ENCODE data around the gene SLX4.

SLX4 gene

DNA sequence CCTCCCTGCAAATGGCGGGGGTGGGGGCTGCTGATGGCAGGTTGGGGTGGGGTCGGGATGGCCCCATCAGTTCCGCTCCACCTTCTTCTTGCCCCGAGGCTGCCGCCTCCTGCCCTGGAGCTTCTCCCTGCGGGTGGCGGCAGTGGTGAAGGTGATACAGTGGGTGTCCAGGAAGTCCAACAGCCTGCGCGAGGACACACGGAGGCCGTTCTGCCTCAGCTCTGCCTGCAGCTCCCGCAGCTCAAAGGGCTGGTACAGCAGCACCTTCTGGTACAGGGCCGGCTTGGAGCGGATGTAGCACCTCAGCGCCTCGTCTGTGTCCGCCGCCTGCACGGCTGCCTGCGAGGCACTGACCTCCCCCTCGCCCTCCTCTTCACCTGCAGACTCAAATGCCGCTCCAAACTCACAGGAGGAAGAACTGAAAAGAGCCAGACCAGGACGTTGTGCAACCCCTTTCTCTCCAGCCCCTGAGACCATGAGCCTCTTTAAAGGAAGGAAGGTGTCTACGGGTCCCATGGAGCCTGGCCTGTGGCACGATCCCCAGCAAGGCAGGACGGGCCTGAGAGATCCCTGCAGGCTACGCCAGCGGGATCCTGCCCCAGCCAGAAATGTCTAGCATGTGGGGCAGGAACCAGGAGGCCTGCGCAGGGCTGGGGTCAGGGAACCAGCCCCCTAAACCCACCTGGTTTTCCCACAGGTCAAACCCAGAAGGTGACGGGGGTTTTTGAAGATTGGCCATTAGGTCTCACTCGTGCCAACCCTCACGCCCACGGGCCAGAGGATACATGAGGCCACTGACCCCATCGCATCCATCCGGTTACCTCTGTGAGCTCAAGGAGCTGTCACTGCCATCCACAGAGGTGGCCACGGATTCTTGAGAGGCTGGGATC lies 28.9 kb downstream of the SLX4 start:
- Histone ChIP-seq H3K4me3 (no peak overlapping the region), H3K9ac (ENCODE audit: insufficient read length) (no peak overlapping the region), H3K27ac (no peak overlapping the region), H3K9me3 (ENCODE audit: low read depth, low read length) (no peaks in the 10 kb centered on the region), H3K36me3 (ENCODE audit: insufficient read depth, low read length) (no peaks in the 10 kb centered on the region)
- DNase-seq (ENCODE audit: low read depth, low spot score) = no peak
- no peak for TF ChIP-seq EZH2 (IDR thresholded peaks at IDR 0.05)

DNA sequence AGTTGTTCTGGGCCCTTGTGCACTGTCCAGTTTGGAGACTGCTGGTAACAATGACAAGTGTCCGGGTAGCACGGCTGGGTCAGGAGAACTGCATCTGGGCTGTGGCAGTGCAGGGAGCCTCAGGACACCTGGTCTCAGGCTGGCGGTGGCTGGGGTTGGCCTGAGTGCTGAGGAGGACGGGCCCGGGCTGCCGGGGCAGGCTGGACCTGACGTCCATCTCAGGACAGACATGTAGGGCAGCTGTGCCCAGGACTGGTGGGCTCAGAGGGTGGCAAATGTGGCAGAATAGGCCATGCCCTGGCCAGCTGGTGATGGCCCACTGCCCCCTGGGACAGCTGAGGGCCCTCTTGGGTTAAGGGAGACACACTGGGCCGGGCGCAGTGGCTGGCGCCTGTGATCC lies 30.0 kb downstream of the SLX4 start:
- Histone ChIP-seq H3K9ac (ENCODE audit: insufficient read length) (no peak overlapping the region), H3K27ac (no peak overlapping the region), H3K36me3 (ENCODE audit: insufficient read depth, low read length) (no peaks in the 10 kb centered on the region), H3K9me3 (ENCODE audit: low read depth, low read length) (no peaks in the 10 kb centered on the region), H3K4me3 (no peak overlapping the region)
- DNase-seq (ENCODE audit: low read depth, low spot score) = no peak
- TF ChIP-seq EZH2 (IDR thresholded peaks at IDR 0.05) = no peak
- TF ChIP-seq POLR2AphosphoS5 (IDR thresholded peaks at IDR 0.05; ENCODE audit: borderline replicate concordance, low read depth, low read length) = no peak
- no peak for TF ChIP-seq FOXP2 (optimal IDR thresholded peaks at IDR 0.05; ENCODE audit: control extremely low read depth, extremely low read length, insufficient read depth)

DNA sequence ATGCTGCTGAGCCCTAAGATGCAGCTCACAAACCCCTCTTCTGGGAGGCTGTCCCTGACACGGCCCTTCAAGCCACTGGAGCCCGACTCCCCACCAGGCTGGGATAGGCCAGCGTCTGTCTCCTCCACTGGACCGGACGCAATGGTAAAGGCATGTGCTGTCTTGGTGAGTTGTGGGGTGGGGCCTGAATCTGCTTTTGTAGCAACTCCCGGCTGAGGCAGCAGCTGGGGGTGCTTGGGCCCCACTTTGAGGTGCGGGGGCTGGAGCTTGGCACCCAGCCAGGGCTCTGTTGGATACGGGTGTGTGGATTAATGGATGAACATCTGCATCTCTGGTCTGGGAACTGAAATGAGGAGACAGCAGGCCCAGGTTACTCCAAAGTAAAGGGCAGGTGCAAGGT lies 30.7 kb downstream of the SLX4 start:
- DNase-seq (ENCODE audit: low read depth, low spot score) = no peak
- TF ChIP-seq EZH2 (IDR thresholded peaks at IDR 0.05) (no peak), FOXP2 (optimal IDR thresholded peaks at IDR 0.05; ENCODE audit: control extremely low read depth, extremely low read length, insufficient read depth) (no peak), POLR2AphosphoS5 (IDR thresholded peaks at IDR 0.05; ENCODE audit: borderline replicate concordance, low read depth, low read length) (no peak)
- no peak overlapping the region for H3K9ac ChIP-seq (ENCODE audit: insufficient read length)
- H3K9me3 ChIP-seq (ENCODE audit: low read depth, low read length) = no peaks in the 10 kb centered on the region
- no peak overlapping the region for H3K4me3 ChIP-seq
- H3K36me3 ChIP-seq (ENCODE audit: insufficient read depth, low read length) = no peaks in the 10 kb centered on the region
- peak overlapping the region; percentile 19; the same call in 1 of the 2 replicates for H3K27ac ChIP-seq

DNA sequence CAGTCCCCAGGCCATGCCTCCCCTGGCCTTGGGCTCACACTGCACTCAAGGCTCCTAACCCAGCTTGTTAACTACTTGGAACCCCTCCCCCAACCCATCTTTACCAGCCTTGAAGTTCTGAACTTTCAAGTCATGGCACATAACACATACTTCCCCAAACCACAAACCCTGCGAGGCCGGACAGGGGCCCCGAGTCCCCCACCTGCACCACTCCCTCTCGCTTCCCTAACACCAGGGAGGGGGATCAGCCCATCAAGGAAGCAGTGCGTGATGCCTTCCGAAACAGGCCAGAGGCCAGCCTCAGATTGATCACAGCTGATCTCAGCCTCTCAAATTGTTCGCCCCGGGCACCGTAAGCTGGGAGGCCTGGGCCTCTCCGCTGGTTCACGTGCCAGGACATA lies 31.2 kb downstream of the SLX4 start:
- peak overlapping the region; percentile 31; the same call in 1 of the 2 replicates for H3K27ac ChIP-seq
- H3K9ac ChIP-seq (ENCODE audit: insufficient read length) = no peak overlapping the region

DNA sequence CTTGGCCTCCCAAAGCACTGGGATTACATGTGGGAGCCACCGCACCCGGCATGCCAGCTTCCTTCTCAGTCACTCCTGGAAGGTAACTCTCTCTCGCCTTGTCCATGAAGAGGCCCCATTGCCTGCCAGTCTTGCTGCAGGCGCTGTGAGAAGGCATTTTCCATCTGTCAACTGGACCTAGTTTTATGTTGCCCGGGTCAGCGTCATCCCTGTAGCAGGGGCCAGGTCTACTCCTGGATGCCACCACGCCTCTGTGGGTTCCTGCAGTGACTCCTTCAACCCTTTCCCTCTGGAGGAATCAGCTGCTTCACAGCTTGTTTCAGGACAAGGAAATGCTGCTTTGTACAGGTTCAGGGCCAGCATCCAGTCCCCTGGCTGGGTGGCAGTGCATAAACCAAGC lies 31.6 kb downstream of the SLX4 start:
- Histone ChIP-seq H3K36me3 (ENCODE audit: insufficient read depth, low read length) (no peaks in the 10 kb centered on the region), H3K9me3 (ENCODE audit: low read depth, low read length) (no peaks in the 10 kb centered on the region), H3K27ac (0 out of 2 replicates have a peak overlapping the region, but pooled peaks have one; percentile 31), H3K4me3 (no peak overlapping the region), H3K9ac (ENCODE audit: insufficient read length) (no peak overlapping the region)
- TF ChIP-seq EZH2 (IDR thresholded peaks at IDR 0.05) (no peak), POLR2AphosphoS5 (IDR thresholded peaks at IDR 0.05; ENCODE audit: borderline replicate concordance, low read depth, low read length) (no peak), FOXP2 (optimal IDR thresholded peaks at IDR 0.05; ENCODE audit: control extremely low read depth, extremely low read length, insufficient read depth) (no peak)
- no peak for DNase-seq (ENCODE audit: low read depth, low spot score)

More for the DNA sequence above, 31.2 kb downstream of the SLX4 start:
- Histone ChIP-seq H3K36me3 (ENCODE audit: insufficient read depth, low read length) (no peaks in the 10 kb centered on the region), H3K9me3 (ENCODE audit: low read depth, low read length) (no peaks in the 10 kb centered on the region), H3K4me3 (no peak overlapping the region)
- TF ChIP-seq EZH2 (IDR thresholded peaks at IDR 0.05) = no peak
- no peak for TF ChIP-seq FOXP2 (optimal IDR thresholded peaks at IDR 0.05; ENCODE audit: control extremely low read depth, extremely low read length, insufficient read depth)
- TF ChIP-seq POLR2AphosphoS5 (IDR thresholded peaks at IDR 0.05; ENCODE audit: borderline replicate concordance, low read depth, low read length) = no peak
- no peak for DNase-seq (ENCODE audit: low read depth, low spot score)

DNA sequence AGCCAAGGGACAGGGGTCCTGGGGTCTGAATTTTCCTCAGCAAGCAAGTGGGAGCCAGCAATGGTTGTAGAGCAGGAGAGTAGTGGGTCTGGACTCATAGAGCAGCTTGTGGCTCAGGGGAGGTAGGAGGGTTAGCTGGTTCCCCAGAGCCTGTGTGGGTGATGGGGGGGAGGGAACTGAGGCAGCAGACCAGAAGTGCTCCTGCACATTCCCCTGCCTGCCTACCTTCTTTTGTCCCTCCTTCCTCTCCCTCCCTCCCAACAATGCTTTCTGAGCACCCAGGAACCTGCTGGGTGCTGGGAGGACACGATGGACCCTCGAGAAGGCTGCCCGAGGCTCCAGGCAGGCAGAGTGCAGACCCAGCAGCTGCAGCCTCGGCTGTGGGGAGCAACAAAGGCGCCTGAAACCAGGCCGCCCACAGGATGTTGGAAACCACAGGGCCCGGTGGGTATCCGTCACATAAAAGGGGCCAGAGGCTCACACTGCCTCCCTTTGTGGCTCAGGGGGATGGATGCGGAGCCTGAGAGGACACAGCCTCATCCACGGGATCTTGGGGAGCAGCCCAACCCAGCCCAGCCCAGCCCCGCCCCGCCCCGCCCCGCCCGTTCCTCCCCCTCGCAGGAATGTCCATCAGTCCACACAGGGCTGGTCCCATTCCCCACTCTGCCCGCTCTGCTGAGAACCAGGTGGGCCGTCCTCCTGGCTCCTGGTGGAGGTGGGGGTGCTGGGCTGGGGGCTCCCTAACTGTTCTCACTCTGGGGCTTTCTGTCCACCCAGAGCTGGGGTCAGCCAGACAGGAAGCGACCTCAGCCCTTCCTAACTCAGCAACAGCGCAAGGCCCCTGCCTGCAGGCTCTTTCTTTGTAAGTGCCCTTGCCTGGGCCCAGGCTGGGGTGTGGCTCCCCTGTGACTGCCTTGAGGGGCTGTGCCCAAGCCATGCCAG lies 32.5 kb downstream of the SLX4 start:
- Histone ChIP-seq H3K36me3 (ENCODE audit: insufficient read depth, low read length) (no peaks in the 10 kb centered on the region), H3K9ac (ENCODE audit: insufficient read length) (no peak overlapping the region), H3K9me3 (ENCODE audit: low read depth, low read length) (no peaks in the 10 kb centered on the region), H3K4me3 (no peak overlapping the region), H3K27ac (no peak overlapping the region)
- DNase-seq (ENCODE audit: low read depth, low spot score) = no peak
- TF ChIP-seq FOXP2 (optimal IDR thresholded peaks at IDR 0.05; ENCODE audit: control extremely low read depth, extremely low read length, insufficient read depth) = no peak
- no peak for TF ChIP-seq POLR2AphosphoS5 (IDR thresholded peaks at IDR 0.05; ENCODE audit: borderline replicate concordance, low read depth, low read length)
- TF ChIP-seq EZH2 (IDR thresholded peaks at IDR 0.05) = no peak

DNA sequence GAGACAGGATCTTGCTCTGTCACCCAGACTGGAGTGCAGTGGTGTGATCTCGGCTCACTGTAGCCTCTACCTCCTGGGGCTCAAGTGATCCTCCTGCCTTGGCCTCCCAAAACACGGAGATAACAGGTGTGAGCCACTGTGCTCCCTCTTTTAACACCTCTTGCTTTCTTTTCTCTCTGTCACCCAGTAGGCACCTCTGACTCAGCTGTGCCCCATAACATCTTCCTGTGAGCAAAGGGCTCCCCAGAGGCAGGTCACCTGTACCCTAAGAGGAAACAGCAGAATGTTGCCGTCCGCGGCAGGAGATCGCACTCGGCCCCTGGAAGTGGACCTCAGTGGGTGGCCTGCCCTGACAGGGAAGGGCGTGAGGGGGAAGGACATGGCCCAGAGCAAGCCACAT lies 33.3 kb downstream of the SLX4 start:
- Histone ChIP-seq H3K4me3 (no peak overlapping the region), H3K27ac (no peak overlapping the region), H3K36me3 (ENCODE audit: insufficient read depth, low read length) (no peaks in the 10 kb centered on the region), H3K9ac (ENCODE audit: insufficient read length) (no peak overlapping the region), H3K9me3 (ENCODE audit: low read depth, low read length) (no peaks in the 10 kb centered on the region)
- DNase-seq (ENCODE audit: low read depth, low spot score) = no peak
- TF ChIP-seq POLR2AphosphoS5 (IDR thresholded peaks at IDR 0.05; ENCODE audit: borderline replicate concordance, low read depth, low read length) = no peak
- no peak for TF ChIP-seq FOXP2 (optimal IDR thresholded peaks at IDR 0.05; ENCODE audit: control extremely low read depth, extremely low read length, insufficient read depth)
- no peak for TF ChIP-seq EZH2 (IDR thresholded peaks at IDR 0.05)

DNA sequence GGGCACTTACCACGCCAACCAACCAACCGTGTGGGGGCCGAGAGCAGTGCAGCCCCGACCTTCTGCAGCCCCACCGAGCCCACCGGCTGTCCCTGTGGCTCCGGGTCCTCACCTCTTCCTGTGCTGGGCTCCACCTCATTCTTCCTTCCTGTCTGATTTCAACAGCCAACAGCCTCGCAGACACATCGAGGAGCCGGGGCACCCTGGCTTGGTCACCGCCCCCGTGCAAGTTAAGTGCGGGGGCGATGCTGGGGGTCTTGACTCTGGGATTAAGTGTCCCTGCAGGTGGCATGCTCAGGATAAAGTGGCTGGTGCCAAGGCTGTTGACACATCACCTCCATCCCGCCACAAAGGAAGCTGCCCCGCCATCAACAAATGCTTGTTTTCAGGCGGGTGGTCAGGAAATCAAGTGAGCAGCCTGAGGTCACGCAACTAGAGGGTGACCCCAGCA lies 34.1 kb downstream of the SLX4 start, which contains the start of gene NLRC3:
TSS of gene NLRC3 (minus strand) at position 102 of the 451 bp plus-strand sequence. CDS start 12,367 bp downstream, outside the sequence.
- no peak for TF ChIP-seq EZH2 (IDR thresholded peaks at IDR 0.05)
- TF ChIP-seq POLR2AphosphoS5 (IDR thresholded peaks at IDR 0.05; ENCODE audit: borderline replicate concordance, low read depth, low read length) = no peak
- TF ChIP-seq FOXP2 (optimal IDR thresholded peaks at IDR 0.05; ENCODE audit: control extremely low read depth, extremely low read length, insufficient read depth) = no peak
- Histone ChIP-seq H3K36me3 (ENCODE audit: insufficient read depth, low read length) (no peaks in the 10 kb centered on the region), H3K9me3 (ENCODE audit: low read depth, low read length) (no peaks in the 10 kb centered on the region), H3K4me3 (no peak within 1 kb of the TSS), H3K27ac (no peak within 1 kb of the TSS), H3K9ac (ENCODE audit: insufficient read length) (no peak within 1 kb of the TSS)
- no peak for DNase-seq (ENCODE audit: low read depth, low spot score)
